Esophagus squamous epithelium (tissue), 4 donors: Measurements from ENCODE around the gene LONRF3.

Experiments used
- CTCF ChIP-seq, 6 experiments: fragments of 450-650 bp in 4 of 6; fragments of 200-600 bp in 2 of 6; sonication (generic) in 2 of 6; IDR thresholded peaks; one replicate each; pipeline ENCODE4 v1.5.1; 2016 to 2019; ENCODE audit warnings: antibody characterized with exemption in 6 of 6, mild to moderate bottlenecking in 4 of 6, moderate library complexity in 4 of 6
- POLR2A ChIP-seq, 4 donors: fragments of 450-650 bp; IDR thresholded peaks; one replicate each; pipeline ENCODE4 v1.6.1; 2017; ENCODE audit warnings: antibody characterized with exemption in 4 of 4, mild to moderate bottlenecking in 4 of 4, moderate library complexity in 3 of 4

- TF ChIP-seq CTCF (IDR thresholded peaks at IDR 0.05) (no peak), POLR2A (IDR thresholded peaks at IDR 0.05) (no peak)
Measured at GRCh38 chrX:118928151-118928550, 46.3 kb upstream of the LONRF3 start.
